MG63 (cell line): ENCODE measurements around the gene SLC22A6. TPM values are rescaled to one million over a fixed set of nuclear protein-coding genes. Genes with fewer than 3 reads are reported as not detected.
"Not testable (repeated sequence)": the region's sequence is repeated elsewhere in the genome, so short reads cannot be mapped to it uniquely, and the experiment has no call there.

Experiments
- DNase-seq: peaks from one replicate; pipeline ENCODE4 v3.0.0-alpha.2; 2020
- H3K27me3 ChIP-seq: fragments of 250-450 bp; sonication (Bioruptor Pico); 2 replicates; pipeline ENCODE4 v1.5.1; 2020; ENCODE audit warnings: mild to moderate bottlenecking, moderate library complexity
- H3K36me3 ChIP-seq: fragments of 250-450 bp; sonication (Bioruptor Pico); 2 replicates; pipeline ENCODE4 v1.5.1; 2020; ENCODE audit warnings: mild to moderate bottlenecking, moderate library complexity
- H3K4me3 ChIP-seq: fragments of 250-450 bp; sonication (Bioruptor Pico); 2 replicates; pipeline ENCODE4 v1.5.1; 2020; ENCODE audit warnings: mild to moderate bottlenecking, moderate library complexity
- H3K9me3 ChIP-seq: fragments of 250-450 bp; sonication (Bioruptor Pico); 2 replicates; pipeline ENCODE4 v1.5.1; 2020; ENCODE audit warnings: mild to moderate bottlenecking, moderate library complexity
- total RNA-seq: library from RNA; depleted of rRNA; stranded (reverse); fragments of >200 nt; shearing (Covaris generic); gene quantifications from 2 replicates; pipeline ENCODE4 v1.2.3, GENCODE V29; 2014; ENCODE audit warnings: low replicate concordance

The SLC22A6 gene
- total RNA-seq, 1 experiment from 2014 or later: not detected

GRCh38 chr11:62958547-62959421 lies 26.0 kb downstream of the SLC22A6 start:
- Histone ChIP-seq H3K27me3 (no peaks in the 10 kb centered on the region), H3K36me3 (no peaks in the 10 kb centered on the region), H3K4me3 (no peak overlapping the region), H3K9me3 (no peaks in the 10 kb centered on the region)
- DNase-seq: peak; percentile 69

- DNase-seq: no peak
- Histone ChIP-seq H3K4me3 (no peak overlapping the region), H3K9me3 (no peaks in the 10 kb centered on the region), H3K27me3 (no peaks in the 10 kb centered on the region), H3K36me3 (no peaks in the 10 kb centered on the region)
Observed at GRCh38 chr11:62957147-62957546, 27.6 kb downstream of the SLC22A6 start.

GRCh38 chr11:62954478-62954877 lies 30.3 kb downstream of the SLC22A6 start:
- Histone ChIP-seq H3K36me3 (no peaks in the 10 kb centered on the region), H3K27me3 (no peaks in the 10 kb centered on the region), H3K4me3 (no peak overlapping the region), H3K9me3 (no peaks in the 10 kb centered on the region)
- no peak for DNase-seq

- DNase-seq: no peak
- Histone ChIP-seq H3K36me3 (no peaks in the 10 kb centered on the region), H3K4me3 (no peak overlapping the region), H3K9me3 (no peaks in the 10 kb centered on the region), H3K27me3 (no peaks in the 10 kb centered on the region)
Observed at GRCh38 chr11:62953811-62954210, 31.0 kb downstream of the SLC22A6 start.

- Histone ChIP-seq H3K36me3 (no peaks in the 10 kb centered on the region), H3K27me3 (no peaks in the 10 kb centered on the region), H3K4me3 (no peak overlapping the region), H3K9me3 (peaks cover 2% of the 10 kb centered on the region; the same call in 1 of the 2 replicates)
- no peak for DNase-seq
Observed at GRCh38 chr11:62948765-62949320, 35.9 kb downstream of the SLC22A6 start.

DNA sequence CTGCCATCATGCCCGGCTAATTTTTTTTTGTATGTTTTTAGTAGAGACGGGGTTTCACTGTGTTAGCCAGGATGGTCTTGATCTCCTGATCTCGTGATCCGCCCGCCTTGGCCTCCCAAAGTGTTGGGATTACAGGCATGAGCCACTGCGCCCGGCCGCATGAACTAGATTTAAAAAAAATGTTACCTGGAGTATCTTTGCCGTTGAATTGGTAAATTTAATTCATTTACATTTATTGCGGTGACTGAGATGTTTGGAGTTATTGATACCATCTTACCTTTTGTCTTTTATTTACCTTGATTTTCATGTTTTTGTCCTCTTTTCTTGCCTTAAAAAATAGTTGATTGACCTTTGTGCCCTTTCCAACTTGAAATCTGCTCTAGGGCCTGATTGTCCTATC lies 39.2 kb downstream of the SLC22A6 start:
- not testable (repeated sequence) for H3K27me3 ChIP-seq, H3K9me3 ChIP-seq, DNase-seq, H3K36me3 ChIP-seq, H3K4me3 ChIP-seq

GRCh38 chr11:62937528-62937927 lies 47.2 kb downstream of the SLC22A6 start:
- not testable (repeated sequence) for DNase-seq, H3K36me3 ChIP-seq, H3K27me3 ChIP-seq

DNA sequence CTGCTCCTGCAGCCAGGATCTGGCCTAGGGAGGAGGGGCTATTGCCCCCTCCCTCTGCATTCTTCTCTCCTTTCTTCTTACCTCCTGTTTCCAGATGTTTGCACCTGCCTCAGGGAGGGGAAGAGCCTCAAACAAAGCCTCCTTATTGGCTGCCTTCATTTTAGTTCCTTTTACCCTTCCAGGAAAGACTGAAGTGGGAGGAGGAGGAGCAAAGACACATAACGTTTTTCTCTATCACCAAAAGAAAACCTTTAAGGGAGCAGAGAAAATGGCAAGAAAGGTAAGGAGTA lies 50.3 kb downstream of the SLC22A6 start:
- Histone ChIP-seq H3K36me3 (no peaks in the 10 kb centered on the region), H3K4me3 (no peak overlapping the region), H3K9me3 (peaks cover 3% of the 10 kb centered on the region), H3K27me3 (no peaks in the 10 kb centered on the region)
- no peak for DNase-seq

More at GRCh38 chr11:62937528-62937927, 47.2 kb downstream of the SLC22A6 start:
- not testable (repeated sequence) for H3K4me3 ChIP-seq, H3K9me3 ChIP-seq

- H3K4me3 ChIP-seq: no peak overlapping the region
- H3K27me3 ChIP-seq: no peaks in the 10 kb centered on the region
- H3K36me3 ChIP-seq: no peaks in the 10 kb centered on the region
- DNase-seq: no peak
- peaks cover 3% of the 10 kb centered on the region for H3K9me3 ChIP-seq
Observed at GRCh38 chr11:62933750-62934495, 50.8 kb downstream of the SLC22A6 start.

- no peaks in the 10 kb centered on the region for H3K36me3 ChIP-seq
- no peaks in the 10 kb centered on the region for H3K27me3 ChIP-seq
- H3K9me3 ChIP-seq: peaks cover 3% of the 10 kb centered on the region
- H3K4me3 ChIP-seq: no peak overlapping the region
- DNase-seq: no peak
Observed at GRCh38 chr11:62933285-62933684, 51.5 kb downstream of the SLC22A6 start.

GRCh38 chr11:62931499-62932278 lies 53.1 kb downstream of the SLC22A6 start:
- no peaks in the 10 kb centered on the region for H3K27me3 ChIP-seq
- no peaks in the 10 kb centered on the region for H3K9me3 ChIP-seq
- DNase-seq: peak; percentile 93
- H3K36me3 ChIP-seq: no peaks in the 10 kb centered on the region
- H3K4me3 ChIP-seq: no peak overlapping the region

GRCh38 chr11:62930666-62931065 lies 54.1 kb downstream of the SLC22A6 start:
- Histone ChIP-seq H3K36me3 (no peaks in the 10 kb centered on the region), H3K9me3 (no peaks in the 10 kb centered on the region), H3K27me3 (no peaks in the 10 kb centered on the region), H3K4me3 (no peak overlapping the region)
- DNase-seq: no peak

GRCh38 chr11:62930157-62930556 lies 54.6 kb downstream of the SLC22A6 start:
- Histone ChIP-seq H3K9me3 (no peaks in the 10 kb centered on the region), H3K27me3 (no peaks in the 10 kb centered on the region), H3K36me3 (no peaks in the 10 kb centered on the region), H3K4me3 (no peak overlapping the region)
- no peak for DNase-seq

DNA sequence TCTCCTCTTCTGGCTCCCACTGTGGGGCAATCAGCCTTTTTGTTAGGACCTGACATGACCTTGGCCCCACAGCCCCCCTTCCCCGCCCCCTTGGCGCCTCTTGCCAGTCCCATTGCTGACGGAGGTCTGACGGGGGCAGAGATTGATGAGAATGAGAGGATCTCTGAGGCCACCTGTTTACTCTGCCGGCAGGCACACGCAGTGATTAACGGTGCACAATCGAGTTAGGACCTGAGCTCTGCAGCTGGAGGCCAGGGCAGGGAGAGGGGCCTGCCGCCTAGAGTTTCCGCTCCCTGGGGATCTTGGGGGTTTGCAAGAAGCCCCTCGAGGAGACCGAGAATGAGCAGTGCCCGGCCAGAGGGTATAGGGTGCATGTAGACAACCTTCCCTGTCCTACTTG lies 56.8 kb downstream of the SLC22A6 start:
- H3K36me3 ChIP-seq: no peaks in the 10 kb centered on the region
- H3K27me3 ChIP-seq: no peaks in the 10 kb centered on the region
- no peak overlapping the region for H3K4me3 ChIP-seq
- DNase-seq: no peak
- H3K9me3 ChIP-seq: no peaks in the 10 kb centered on the region

DNA sequence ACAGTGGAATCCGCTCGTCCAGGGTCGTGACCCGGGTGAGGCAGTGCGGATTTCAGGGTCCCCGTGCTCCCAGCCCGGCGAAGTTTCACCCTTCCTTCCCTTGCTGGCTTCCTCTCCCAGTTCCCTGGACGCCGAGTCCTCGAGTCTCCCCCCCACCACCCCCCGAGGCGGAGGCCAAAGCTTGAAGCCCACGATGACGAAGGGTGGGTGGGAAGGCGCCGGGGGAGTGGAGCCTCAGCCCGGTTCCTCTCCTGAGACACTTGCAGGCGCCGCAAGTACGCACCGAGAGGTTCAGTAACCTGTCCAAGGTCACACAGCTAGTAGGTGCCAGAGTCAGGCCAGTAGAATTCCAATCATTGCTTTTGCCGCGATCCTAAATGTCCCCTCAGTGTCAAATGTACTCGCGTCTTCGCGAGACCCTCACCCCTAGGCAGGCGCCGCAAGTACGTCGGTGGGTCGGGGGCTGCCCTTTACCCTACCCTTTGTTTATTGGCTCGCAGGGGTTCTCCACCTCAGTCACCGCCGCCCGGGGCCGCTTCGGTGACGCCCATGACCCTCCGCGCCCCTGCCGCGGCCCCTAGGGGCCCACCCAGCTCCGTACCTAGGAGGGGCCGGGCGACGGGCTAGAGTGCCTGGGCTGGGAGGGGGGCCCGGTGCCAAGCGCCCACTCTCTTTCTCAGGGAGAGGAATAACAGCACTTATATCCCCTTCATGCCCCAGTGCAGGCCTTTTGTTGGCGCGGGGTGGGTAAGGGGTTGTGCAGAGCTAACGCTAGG lies 57.9 kb downstream of the SLC22A6 start:
- Histone ChIP-seq H3K27me3 (no peaks in the 10 kb centered on the region), H3K4me3 (no peak overlapping the region), H3K36me3 (no peaks in the 10 kb centered on the region), H3K9me3 (no peaks in the 10 kb centered on the region)
- no peak for DNase-seq
